H1 (cell line): ENCODE data around the gene RRM2.

Experiments used
- CTCF ChIP-seq, 3 experiments: IDR thresholded peaks; 1 replicate in 2 of 3; 2 replicates in 1 of 3; pipeline versions ENCODE4 v1.5.1 to v1.6.1; 2011; ENCODE audit warnings: low read length in 3 of 3, mild to moderate bottlenecking in 3 of 3, inconsistent platforms in 2 of 3, low read depth in 1 of 3, moderate library complexity in 1 of 3; ENCODE audit not compliant: insufficient read depth in 1 of 3; ENCODE audit errors: control extremely low read depth in 1 of 3
- MAX ChIP-seq: IDR thresholded peaks from 2 replicates; pipeline ENCODE4 v1.6.1; 2012; ENCODE audit warnings: inconsistent platforms
- POLR2A ChIP-seq, 2 experiments: IDR thresholded peaks; 1 replicate in 1 of 2; 2 replicates in 1 of 2; pipeline ENCODE4 v1.6.1; 2011; ENCODE audit warnings: low read depth in 2 of 2, low read length in 2 of 2, mild to moderate bottlenecking in 2 of 2; ENCODE audit errors: control extremely low read depth in 1 of 2
- POLR2AphosphoS5 ChIP-seq: IDR thresholded peaks from 2 replicates; pipeline ENCODE4 v1.6.1; 2011; ENCODE audit warnings: low read depth, low read length
- YY1 ChIP-seq: IDR thresholded peaks from 2 replicates; pipeline ENCODE4 v1.6.1; 2011; ENCODE audit warnings: low read depth, mild to moderate bottlenecking, low read length
- ZNF274 ChIP-seq: IDR thresholded peaks from 2 replicates; pipeline ENCODE4 v1.7.0; 2012; ENCODE audit warnings: low read length, borderline replicate concordance; ENCODE audit errors: extremely low read depth

- TF ChIP-seq POLR2AphosphoS5 (no peak), MAX (no peak), CTCF (IDR thresholded peaks at IDR 0.05; ENCODE audit: control extremely low read depth in 1 of 3, insufficient read depth in 1 of 3, low read depth in 1 of 3, low read length in 3 of 3) (no peak), YY1 (no peak), POLR2A (IDR thresholded peaks at IDR 0.05; ENCODE audit: control extremely low read depth in 1 of 2, low read depth in 2 of 2, low read length in 2 of 2) (no peak), ZNF274 (no peak)
Observed at GRCh38 chr2:10179422-10179821, 56.9 kb downstream of the RRM2 start.
